ENCODE measurements around the gene MED29.

Gene MED29

DNA sequence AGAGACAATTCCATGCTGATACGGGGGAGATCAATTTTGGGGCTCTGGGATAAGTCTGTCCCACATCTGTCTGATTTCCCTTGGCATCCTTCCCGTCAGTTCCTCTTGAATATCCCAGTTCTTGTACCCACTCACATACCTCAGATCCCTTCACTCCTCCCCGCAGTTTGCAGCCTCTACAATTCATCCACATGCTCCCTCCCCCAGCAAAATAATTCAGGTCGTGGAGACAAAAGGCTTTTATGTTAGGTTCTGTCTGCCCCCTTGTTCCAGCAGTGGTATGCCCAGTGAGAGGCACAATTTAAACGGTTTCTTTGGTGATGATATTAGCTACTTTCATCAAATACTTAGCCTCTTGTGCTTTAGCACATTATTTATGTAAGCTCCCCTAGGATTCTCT is 35.0 kb downstream of the MED29 start:
- no peak for DNase-seq (ENCODE audit: low read depth in 1 of 2, low spot score in 1 of 2)

DNA sequence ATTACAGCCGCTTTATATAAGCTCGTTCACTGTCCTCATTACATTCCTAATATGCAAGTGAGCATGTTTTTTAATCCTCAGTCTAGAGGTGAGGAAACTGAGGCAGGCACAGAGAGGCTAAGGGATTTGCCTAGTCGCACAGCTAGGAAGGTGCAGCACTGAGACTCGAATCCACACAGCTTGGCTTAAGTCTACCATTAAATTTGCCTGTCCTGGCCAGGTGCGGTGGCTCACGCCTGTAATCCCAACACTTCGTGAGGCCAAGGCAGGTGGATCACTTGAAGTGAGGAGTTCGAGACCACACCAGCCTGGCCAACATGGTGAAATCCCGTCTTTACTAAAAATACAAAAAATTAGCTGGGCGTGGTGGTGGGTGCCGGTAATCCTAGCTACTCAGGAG is 36.5 kb downstream of the MED29 start:
- no peak for DNase-seq (ENCODE audit: low read depth in 1 of 2, low spot score in 1 of 2)

DNA sequence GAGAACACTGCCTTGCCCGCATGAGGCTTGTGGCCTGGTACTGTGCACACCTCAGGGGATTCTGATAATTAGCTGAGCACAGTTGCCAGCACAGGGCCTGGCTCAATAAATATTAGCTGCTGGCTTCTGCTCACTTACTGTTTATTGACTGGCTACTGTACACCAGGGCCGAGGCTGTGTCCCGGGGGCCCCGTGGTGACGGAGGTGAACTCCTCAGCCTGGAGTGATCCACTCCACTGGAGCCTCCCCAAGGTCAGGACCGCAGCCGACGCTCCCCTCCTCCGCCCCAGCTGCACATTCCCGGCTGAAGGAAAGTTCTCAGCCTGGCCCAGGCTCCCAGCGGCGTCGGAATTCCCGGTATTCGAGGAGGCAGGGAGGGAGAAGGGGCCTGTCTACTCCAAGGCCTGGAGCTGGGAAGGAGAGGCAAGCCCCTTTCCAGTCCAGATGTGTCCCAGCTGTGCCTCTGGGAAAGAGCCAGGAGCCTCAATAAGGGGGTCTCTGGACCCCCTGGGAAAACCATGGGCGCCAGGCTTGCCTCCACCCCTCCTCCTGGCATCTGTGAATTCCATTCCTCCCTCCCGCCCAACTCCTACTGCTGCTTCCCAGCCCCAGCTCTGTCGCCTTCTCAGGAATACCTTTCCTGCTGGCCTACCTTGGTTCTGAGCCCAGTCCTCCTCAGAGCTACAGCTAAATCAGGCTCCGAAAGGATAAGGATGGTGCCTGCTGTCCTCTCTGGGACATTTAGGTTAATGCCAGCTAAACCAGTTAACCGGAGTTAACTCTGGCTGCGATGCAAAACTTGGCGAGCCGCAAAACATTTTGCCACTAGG is 37.3 kb downstream of the MED29 start:
- no peak for DNase-seq (ENCODE audit: low read depth in 1 of 2, low spot score in 1 of 2)

DNA sequence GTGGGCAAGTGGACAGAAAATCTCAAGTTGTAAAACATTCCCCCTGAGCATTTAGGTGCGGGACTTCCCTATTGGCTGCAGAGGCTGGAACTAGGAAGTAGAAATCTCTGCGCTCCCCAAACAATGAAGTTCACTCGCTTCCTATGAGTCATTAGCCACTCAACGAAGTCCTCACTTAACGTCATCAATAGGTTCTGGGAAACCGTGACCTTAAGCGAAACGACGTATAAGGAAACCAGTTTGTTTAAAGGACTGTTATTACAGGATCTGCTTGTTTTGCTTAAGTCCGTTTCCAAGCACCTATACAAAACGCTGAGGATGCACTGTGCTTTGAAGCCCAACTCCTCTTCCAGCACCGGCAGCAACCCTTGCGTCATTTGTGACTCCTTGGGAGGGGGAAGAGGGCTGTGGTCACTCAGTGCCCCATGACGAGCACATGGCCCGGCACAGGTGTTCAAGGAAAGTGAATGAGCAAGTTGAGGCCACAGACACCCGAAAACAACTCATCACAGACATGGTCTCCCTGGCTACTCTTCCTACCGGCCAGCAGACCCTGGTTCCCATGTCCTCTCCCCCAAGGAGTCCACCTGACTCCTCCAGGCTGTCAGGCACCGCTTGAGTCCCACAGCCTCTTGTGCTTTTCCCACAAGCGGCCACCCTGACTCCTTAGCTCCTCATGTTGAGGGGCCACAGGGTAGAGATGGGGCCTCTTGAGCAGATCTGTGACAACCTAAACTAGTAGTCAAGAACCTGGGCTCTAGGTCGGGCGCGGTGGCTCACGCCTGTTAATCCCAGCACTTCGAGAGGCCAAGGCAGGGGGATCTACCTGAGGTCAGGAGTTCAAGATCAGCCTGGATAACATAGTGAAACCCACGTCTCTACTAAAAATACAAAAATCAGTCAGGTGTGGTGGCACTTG is 39.8 kb downstream of the MED29 start:
- DNase-seq (ENCODE audit: low read depth in 1 of 2, low spot score in 1 of 2): peak in 1 of 2 donors; percentile 49

DNA sequence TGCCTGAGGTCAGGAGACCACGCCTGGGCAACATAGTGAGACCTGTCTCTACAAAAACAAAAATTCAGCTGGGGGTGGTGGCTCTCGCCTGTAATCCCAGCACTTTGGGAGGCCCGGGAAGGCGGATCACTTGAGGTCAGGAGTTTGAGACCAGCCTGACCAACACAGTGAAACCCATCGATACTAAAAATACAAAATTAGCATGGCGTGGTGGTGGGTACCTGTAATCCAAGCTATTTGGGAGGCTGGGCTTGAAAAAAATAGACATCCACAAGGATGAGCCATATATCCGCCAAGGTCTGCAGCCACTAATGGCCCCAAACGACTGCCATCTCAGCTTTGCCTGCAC is 41.5 kb downstream of the MED29 start:
- DNase-seq (ENCODE audit: low read depth in 1 of 2, low spot score in 1 of 2): no peak

DNA sequence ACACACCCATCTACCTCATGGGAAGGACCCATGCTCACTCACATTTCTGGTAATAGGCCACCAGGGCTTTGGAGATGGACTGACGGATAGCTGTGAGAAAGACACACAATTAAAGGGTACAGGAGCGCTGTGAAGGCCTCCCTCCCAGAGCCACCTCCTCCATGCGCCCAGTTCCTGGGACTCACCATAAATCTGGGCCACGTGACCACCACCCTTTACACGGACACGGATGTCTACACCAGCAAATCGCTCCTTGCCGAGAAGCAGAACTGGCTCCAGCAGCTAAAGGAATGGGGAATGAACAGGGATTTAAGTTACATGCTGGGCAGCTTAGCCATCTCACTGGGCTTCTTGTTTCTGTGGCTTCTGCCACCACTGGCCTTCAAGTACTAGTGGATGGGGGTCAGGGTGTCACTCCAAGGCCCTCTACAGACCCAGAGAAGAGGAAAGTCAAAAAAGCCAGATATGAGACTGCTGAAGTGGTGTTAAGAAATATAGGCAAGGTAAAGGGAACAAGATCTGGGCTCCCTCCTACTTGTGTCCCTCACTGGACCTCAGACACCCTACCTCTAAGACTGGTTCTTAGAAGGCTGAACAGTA is 42.4 kb downstream of the MED29 start:
- no peak for DNase-seq (ENCODE audit: low read depth in 1 of 2, low spot score in 1 of 2)

DNA sequence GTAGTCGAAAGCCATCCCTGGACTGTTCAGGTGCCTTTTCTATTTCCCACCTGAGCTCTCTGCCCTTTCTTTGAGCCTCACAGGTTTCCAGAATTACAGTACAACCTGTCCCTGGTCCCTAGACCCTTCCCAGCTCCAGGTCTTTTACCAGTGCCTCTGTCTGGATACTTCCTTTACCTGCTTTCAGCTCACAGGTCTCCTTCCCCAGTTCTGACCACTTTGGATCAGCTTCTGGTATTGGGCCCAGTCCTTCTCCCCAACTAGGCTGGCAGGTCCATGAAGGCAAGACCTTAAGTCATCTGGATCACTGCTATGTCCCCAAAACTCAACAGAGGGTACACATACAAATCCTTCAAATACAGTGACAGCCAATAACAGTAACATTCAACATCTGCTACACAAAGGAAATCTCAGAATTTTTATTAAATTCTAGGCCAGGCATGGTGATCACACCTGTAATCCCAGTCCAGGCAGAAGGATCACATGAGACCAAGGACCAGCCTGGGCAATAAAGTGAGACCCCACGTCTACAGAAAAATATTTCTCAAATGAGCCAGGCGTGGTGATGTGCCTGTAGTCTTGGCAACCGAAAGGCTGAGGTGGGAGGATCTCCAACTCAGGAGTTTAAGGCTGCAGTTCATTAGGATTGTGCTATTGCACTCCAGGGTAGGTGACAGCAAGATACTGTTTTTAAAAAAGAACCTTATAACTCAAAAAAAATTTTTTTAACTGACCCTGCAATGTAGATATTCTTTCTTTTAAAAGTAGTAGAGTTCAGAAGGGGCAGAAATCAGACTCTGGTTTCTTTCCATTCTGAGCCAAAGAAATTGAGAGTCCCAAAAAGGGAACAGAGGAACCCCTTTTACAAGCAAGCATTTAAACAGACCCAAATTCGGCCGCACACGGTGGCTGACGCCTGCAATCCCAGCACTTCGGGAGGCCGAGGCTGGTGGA is 43.2 kb downstream of the MED29 start:
- DNase-seq (ENCODE audit: low read depth in 1 of 2, low spot score in 1 of 2): no peak

DNA sequence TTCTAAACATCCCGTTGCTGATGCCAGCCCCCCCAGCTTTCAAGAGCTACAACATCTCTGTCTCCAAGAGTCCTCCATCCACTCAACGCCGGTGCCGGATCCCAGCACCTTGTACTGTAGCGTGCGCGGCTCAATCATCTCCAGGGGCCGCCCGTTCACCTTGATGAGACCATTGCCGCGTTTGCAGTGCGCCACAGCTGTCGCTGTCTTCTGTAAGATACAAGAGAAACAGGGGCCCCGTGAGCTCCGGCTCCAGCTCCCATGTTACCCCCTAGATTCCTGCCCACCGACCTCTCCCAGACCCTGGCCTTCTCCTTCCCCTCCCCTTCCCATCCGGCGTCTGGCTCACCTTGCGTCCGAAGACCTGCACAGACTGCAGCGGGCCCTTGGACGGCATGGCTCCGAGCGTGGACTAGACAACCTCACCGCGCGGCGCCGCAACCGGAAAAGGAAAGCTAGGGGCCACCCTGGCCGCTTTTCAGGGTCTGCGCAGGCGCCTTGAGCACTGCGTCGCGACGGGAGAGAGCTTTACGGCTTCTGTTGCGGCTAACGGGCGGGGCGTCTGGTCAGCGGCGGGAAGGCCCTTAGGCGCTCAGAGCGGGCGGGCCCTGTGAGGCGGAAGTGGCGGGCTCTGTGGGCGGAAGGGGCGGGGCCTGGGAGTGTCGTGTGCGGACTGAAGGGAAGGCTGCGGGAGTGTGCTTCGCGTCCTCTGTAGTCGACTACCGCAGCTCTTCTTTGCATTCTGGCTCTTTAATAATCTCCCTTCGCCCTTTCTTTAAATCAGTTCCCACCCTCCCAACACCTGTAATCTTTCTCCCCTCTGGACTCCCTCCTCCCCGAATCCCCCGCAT is 44.5 kb downstream of the MED29 start, which contains the start of gene RPS16:
Gene RPS16, minus strand, starts transcription at position 451 of the 851 bp plus-strand sequence. Its CDS starts 54 bp downstream, at position 397.
- DNase-seq (ENCODE audit: low read depth in 1 of 2, low spot score in 1 of 2): peak; percentile 98 to 99

DNA sequence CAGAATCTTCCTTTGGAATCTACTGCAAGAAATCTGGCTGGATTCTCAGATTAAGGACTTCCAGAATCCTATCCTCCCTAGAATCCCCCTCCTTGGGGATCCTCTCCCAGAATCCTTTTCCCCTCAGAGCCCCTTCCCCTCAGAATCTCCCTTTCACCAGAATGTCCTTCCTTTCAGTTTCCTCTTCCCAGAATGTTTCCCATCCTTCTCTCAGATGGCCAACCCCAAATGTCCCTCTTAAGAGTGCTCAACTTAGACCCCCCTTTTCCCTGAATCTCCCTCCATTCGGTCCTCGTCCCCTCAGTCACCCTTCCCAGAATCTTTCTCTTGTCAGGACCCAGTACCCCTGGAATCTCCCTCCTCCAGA is 45.2 kb downstream of the MED29 start:
- no peak for DNase-seq (ENCODE audit: low read depth in 1 of 2, low spot score in 1 of 2)

DNA sequence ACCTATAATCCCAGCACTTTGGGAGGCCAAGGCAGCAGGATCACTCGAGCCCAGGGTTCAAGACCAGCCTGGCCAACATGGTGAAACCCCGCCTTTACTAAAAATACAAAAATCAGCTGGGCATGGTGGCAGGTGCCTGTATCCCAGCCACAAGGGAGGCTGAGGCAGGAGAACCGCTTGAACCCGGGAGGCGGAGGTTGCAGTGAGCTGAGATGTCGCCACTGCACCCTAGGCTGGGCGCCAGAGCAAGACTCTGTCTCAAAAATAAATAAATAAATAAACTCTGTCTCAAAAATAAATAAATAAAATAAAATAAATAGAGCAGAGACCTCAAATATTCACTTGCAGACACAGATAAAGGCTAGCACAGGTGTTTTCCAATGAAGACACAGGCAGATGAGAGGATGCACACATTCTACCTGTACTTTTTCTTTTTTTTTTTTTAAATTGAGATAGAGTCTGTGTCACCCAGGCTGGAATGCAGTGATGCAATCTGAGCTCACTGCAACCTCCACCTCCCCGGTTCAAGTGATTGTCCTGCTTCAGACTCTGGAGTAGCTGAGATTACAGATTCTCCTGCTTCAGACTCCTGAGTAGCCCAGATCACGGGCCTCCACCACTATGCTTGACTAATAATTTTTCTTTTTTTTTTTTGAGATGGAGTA is 47.2 kb downstream of the MED29 start:
- DNase-seq (ENCODE audit: low read depth in 1 of 2, low spot score in 1 of 2): no peak

DNA sequence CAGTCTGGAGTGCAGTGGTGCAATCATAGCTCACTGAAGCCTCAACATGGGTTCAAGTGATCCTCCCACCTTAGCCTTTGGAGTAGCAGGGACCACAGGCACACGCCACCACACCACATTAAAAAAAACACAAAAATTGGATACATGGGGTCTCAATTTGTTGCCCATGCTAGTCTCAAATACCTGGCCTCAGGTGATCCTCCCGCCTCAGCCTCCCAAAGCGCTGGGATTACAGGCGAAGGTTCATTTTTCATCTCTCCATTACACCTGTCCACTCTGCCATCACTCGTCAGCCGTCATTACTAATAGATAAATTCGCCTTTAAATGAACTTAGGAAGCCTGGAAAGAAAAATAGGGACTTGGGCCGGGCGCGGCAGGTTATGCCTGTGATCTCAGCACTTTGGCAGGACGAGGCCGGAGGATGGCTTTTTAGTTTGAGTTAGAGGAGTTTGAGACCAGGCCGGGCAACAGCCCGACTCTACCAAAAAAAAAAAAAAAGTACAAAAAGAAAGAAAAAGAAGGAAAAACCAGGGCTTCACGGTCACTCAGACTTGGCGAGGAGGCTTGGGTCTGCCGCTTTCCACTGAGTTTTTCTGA is 53.5 kb downstream of the MED29 start:
- DNase-seq (ENCODE audit: low read depth in 1 of 2, low spot score in 1 of 2): no peak

DNA sequence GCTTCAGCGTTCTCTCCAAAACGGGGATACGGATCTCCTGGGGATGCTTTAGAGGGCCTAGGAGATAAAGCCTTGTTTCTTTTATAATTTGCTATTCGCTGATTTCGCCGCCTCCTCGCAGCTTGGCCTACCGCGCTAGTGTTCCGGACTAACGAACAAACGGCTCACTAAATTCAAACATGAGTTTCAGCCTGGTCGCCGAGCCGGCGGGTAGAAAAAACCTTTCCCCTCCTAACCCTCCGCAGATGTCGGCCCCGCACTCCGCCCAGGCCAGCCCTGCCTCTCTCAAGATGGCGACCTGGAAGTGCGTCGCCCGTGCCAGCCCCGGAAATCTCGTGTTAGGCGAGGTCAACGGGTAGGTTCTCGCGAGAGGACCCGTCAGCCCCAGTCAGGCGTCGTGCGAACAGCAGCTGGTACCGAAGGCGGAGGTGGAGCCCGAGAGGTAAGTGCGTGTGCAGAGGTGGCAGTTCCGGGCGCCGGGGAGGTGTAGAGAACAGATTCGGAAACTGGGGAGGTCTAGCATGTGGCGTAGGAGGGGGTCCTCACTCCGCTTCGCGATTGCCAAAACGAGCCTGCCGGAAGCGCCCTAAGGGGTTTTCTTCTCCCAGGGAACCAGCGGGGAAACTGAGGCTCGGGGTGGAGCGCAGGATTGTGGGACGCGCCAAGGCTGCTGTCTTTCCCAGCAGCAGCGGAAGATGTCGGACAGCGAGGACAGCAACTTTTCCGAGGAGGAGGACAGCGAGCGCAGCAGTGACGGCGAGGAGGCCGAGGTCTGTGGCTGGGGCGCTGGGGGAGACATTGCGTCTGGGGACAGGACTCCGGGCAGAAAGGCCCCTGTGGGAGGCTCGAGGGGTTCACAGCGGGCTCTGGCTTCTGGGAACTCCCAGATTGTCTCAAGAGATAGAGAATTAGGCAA is 54.3 kb downstream of the MED29 start, which contains the start of gene SUPT5H:
Gene SUPT5H, plus strand, starts transcription at position 387 of the 916 bp plus-strand sequence. Its CDS starts 309 bp downstream, at position 696.
- DNase-seq (ENCODE audit: low read depth in 1 of 2, low spot score in 1 of 2): peak; percentile 89 to 97

DNA sequence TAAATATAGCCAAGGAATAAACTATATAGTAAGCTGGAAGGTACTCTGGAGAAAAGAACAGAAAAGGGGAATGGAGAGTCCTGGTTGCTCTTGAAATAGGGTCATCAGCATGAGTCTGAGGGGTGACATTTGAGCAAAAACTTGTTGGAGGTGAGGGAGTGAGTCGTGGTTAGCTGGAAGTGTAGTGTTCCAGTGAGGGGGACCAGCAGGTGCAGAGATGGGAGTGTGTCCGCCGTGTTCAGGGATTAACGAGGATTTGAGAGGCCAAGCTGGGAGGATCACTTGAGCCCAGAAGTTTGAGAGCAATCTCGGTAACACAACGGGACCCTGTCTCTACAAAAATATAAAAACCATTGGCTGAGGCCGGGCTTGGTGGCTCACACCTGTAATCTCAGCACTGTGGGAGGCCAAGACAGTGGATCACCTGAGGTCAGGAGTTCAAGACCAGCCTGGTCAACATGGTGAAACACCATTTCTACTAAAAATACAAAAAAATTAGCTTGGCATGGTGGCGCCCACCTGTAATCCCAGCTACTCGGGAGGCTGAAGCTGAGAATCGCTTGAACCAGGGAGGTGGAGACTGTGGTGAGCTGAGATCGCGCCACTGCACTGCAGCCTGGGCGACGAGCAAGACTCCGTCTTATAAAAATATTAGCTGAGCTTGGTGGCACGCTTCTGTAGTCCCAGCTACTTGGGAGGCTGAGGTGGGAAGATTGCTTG is 55.3 kb downstream of the MED29 start:
- no peak for DNase-seq (ENCODE audit: low read depth in 1 of 2, low spot score in 1 of 2)

DNA sequence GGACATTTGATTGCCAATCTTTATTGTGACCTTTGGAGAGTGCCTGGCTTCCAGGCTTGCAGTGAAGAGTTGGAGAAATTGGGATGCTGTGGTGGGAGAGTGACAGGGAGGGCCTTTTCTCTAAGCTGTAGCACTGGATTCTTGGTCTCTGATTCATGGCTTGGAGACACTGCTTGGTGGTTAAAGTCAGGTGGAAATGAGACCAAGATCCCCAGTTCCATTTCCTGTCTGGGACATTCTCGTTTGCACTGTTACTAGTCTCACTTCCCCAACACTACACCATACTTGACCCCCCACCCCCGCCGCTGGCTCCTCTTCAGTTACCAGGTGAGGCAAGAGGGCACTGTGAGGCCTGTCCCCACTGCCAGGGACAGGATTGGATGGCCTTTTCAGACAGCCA is 57.1 kb downstream of the MED29 start:
- no peak for DNase-seq (ENCODE audit: low read depth in 1 of 2, low spot score in 1 of 2)

DNA sequence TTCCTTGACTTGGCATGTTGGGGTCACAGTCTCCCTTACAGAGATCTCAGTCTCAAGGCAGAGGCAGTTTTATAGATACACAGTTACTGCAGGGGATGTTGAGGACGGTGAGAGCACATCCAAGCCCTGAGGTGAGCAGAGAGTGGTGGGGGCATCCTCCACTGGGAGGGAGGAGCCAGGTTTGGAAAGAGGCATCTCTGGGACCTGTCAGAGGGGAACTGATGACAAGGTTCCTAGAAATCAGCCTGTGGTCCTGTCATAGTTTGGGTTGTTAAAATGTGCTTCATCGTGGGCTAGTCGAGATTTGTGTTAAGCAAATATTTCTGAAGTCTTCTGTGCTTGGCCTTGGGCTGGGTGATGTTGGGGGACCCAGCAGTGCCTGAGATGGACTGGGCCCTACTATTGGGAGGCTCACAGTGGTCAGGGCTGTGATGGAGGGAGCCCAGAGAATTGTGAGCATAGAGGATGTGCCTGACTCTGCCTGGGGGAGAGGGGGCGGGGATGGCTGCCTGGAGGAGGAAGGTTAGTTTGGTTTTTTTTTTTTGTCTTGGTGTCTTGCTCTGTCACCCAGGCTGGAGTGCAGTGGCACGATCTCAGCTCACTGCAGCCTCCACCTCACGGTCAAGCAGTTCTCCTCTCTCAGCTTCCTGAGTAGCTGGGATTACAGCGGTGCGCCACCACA is 58.1 kb downstream of the MED29 start:
- DNase-seq (ENCODE audit: low read depth in 1 of 2, low spot score in 1 of 2): no peak

All from activated CD4-positive, alpha-beta T cell treated with anti-CD3 and anti-CD28 coated beads, Interleukin-2, amount 50 U/mL, for 24 hours (primary cell).